ENCODE data around the gene TMA7B. TPM values are rescaled to one million over a fixed set of nuclear protein-coding genes. Genes with fewer than 3 reads are reported as not detected.

TMA7B gene
- total and polyA plus RNA-seq, 2 of the 4 experiments (the other 2 are of a cell fraction): not detected

DNA sequence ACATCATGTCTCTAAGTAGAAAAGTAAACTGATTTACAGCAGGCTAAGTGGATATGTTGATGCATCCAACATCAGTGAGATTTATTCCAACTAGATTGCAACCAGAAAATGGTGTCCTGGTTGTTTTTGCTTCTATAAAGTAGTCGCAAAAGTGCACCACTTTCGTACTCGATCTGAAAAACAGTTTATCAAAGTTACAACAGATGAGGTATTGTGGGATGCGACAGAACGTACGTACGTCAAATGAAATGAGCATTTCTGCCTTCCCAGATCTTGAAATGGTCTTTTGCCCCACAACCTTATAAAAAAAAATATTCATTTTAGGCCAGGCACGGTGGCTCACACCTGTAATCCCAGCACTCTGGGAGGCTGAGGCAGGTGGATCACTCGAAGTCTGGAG lies 45.6 kb upstream of the TMA7B start:
- CTCF ChIA-PET: no interaction called here
- H3K4me3 ChIP-seq (ENCODE audit: insufficient read depth, low read depth, low read length): no peak overlapping the region
- H2AK9ac ChIP-seq (replicated peaks; ENCODE audit: low read depth, low read length, poor library complexity): no peak overlapping the region
- H3K4ac ChIP-seq (ENCODE audit: low read depth, low read length): no peak overlapping the region
- no CpG with 5 or more reads among the region's 9 CpGs for WGBS, 2 experiments (ENCODE audit: extremely low coverage in 2 of 2, insufficient read length in 1 of 2)
- H4K5ac ChIP-seq (ENCODE audit: low read depth, low read length): no peak overlapping the region
- no peak overlapping the region for H4K91ac ChIP-seq (ENCODE audit: insufficient read depth, low read depth, low read length)
- H2BK20ac ChIP-seq (ENCODE audit: low read depth, low read length): no peak overlapping the region
- intact Hi-C loops (cut with micrococcal nuclease) (no loop called here), in situ Hi-C loops (cut with MboI; ENCODE audit: low sequenced_read_pairs) (no loop called here), dilution Hi-C loops (cut with HindIII; ENCODE audit: low sequenced_read_pairs, unreplicated experiment) (no loop called here)
- H2AFZ ChIP-seq (replicated peaks; ENCODE audit: low read length, poor library complexity): no peak overlapping the region
- H2BK15ac ChIP-seq (ENCODE audit: low read depth, low read length): no peak overlapping the region
- H3K4me1 ChIP-seq (ENCODE audit: control insufficient read depth, insufficient read depth, low read length): no peaks in the 10 kb centered on the region
- TF ChIP-seq SMC3 (IDR thresholded peaks at IDR 0.05; ENCODE audit: low read depth, low read length) (no peak), MAFK (IDR thresholded peaks at IDR 0.05; ENCODE audit: low read depth, low read length) (no peak), NFE2L2 (IDR thresholded peaks at IDR 0.05; ENCODE audit: low read depth, low read length) (no peak), MAZ (IDR thresholded peaks at IDR 0.05; ENCODE audit: borderline replicate concordance, low read depth, low read length) (no peak), RCOR1 (IDR thresholded peaks at IDR 0.05; ENCODE audit: insufficient replicate concordance, low read length) (no peak), POLR2A (IDR thresholded peaks at IDR 0.05; ENCODE audit: low read depth, low read length) (no peak), CHD1 (IDR thresholded peaks at IDR 0.05; ENCODE audit: low read depth, low read length) (no peak), RFX5 (IDR thresholded peaks at IDR 0.05; ENCODE audit: low read depth, low read length) (no peak), RAD21 (IDR thresholded peaks at IDR 0.05; ENCODE audit: low read length) (no peak), FOS (IDR thresholded peaks at IDR 0.05; ENCODE audit: low read depth, low read length) (no peak), CEBPB (IDR thresholded peaks at IDR 0.05; ENCODE audit: low read depth, low read length) (no peak)
- TF ChIP-seq, protein P1, sequence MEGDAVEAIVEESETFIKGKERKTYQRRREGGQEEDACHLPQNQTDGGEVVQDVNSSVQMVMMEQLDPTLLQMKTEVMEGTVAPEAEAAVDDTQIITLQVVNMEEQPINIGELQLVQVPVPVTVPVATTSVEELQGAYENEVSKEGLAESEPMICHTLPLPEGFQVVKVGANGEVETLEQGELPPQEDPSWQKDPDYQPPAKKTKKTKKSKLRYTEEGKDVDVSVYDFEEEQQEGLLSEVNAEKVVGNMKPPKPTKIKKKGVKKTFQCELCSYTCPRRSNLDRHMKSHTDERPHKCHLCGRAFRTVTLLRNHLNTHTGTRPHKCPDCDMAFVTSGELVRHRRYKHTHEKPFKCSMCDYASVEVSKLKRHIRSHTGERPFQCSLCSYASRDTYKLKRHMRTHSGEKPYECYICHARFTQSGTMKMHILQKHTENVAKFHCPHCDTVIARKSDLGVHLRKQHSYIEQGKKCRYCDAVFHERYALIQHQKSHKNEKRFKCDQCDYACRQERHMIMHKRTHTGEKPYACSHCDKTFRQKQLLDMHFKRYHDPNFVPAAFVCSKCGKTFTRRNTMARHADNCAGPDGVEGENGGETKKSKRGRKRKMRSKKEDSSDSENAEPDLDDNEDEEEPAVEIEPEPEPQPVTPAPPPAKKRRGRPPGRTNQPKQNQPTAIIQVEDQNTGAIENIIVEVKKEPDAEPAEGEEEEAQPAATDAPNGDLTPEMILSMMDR (conservative IDR thresholded peaks at IDR 0.05; ENCODE audit: low read depth, low read length): no peak
- TF ChIP-seq, protein P2, sequence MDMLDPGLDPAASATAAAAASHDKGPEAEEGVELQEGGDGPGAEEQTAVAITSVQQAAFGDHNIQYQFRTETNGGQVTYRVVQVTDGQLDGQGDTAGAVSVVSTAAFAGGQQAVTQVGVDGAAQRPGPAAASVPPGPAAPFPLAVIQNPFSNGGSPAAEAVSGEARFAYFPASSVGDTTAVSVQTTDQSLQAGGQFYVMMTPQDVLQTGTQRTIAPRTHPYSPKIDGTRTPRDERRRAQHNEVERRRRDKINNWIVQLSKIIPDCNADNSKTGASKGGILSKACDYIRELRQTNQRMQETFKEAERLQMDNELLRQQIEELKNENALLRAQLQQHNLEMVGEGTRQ (IDR thresholded peaks at IDR 0.05; ENCODE audit: low read depth, low read length): no peak
- ATAC-seq (ENCODE audit: low read depth): no peak
- H3K27ac ChIP-seq (ENCODE audit: insufficient read depth, low read length): no peak overlapping the region
- no peak overlapping the region for H4K8ac ChIP-seq (ENCODE audit: low read depth in 2 of 2, low read length in 2 of 2)
- H3K4me2 ChIP-seq (ENCODE audit: low read depth, low read length): no peak overlapping the region
- H3K9me1 ChIP-seq (ENCODE audit: insufficient read depth, low read length): no peaks in the 10 kb centered on the region
- no peak overlapping the region for H3K18ac ChIP-seq (ENCODE audit: low read depth, low read length)
- H3K9ac ChIP-seq (ENCODE audit: low read depth, low read length): no peak overlapping the region
- POLR2A ChIA-PET (ENCODE audit: unreplicated experiment): no interaction called here
- H3K9me3 ChIP-seq (ENCODE audit: control insufficient read depth, insufficient read depth, low read length): no peaks in the 10 kb centered on the region
- DNase-seq: no peak
- H4K20me1 ChIP-seq (ENCODE audit: insufficient read depth, low read length): no peaks in the 10 kb centered on the region
- no peak overlapping the region for H3K23ac ChIP-seq (ENCODE audit: low read depth, low read length)
- no TSS peak for BruUV-seq (replicated peaks)
- no peak overlapping the region for H3K56ac ChIP-seq (ENCODE audit: extremely low read depth, insufficient read depth, low read length)
- no peak overlapping the region for H2AK5ac ChIP-seq (ENCODE audit: low read depth, low read length)
- H3K79me1 ChIP-seq (ENCODE audit: low read depth in 1 of 2, low read length in 2 of 2): no peaks in the 10 kb centered on the region
- H2BK5ac ChIP-seq (ENCODE audit: low read depth, low read length, poor library complexity, severe bottlenecking): no peak overlapping the region
- no peak overlapping the region for H2BK120ac ChIP-seq (ENCODE audit: low read depth, low read length)
- no peak overlapping the region for H3K14ac ChIP-seq (replicated peaks; ENCODE audit: low read depth, low read length)
- H3K36me3 ChIP-seq (ENCODE audit: control insufficient read depth, insufficient read depth, low read length): no peaks in the 10 kb centered on the region
- peaks cover 48% of the 10 kb centered on the region for H3K27me3 ChIP-seq (ENCODE audit: control insufficient read depth, insufficient read depth, low read length)
